ENCODE data around the gene NUMB.

Gene NUMB

DNA sequence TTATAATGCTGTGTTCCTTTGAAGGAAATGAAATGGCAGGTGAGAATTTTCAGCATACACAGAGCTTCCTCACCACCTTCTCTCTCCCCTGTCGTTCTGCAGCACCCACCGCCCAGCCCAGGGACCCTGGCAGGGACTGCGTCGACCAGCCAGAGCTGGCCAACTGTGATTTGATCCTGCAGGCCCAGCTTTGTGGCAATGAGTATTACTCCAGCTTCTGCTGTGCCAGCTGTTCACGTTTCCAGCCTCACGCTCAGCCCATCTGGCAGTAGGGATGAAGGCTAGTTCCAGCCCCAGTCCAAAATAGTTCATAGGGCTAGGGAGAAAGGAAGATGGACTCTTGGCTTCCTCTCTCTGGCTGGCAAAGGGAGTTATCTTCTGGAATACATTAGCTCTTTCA is 186.0 kb downstream of the NUMB start:
- no peak for DNase-seq (ENCODE audit: low spot score)
- ChIA-PET CTCF (interaction anchor here (0.6 kb wide), 3 partner anchors 23 to 733 kb away, joined by 3 to 5 read pairs (median 4); no protein-coding TSS in a partner anchor), POLR2A (ENCODE audit: low non-redundant PET) (no interaction called here)

DNA sequence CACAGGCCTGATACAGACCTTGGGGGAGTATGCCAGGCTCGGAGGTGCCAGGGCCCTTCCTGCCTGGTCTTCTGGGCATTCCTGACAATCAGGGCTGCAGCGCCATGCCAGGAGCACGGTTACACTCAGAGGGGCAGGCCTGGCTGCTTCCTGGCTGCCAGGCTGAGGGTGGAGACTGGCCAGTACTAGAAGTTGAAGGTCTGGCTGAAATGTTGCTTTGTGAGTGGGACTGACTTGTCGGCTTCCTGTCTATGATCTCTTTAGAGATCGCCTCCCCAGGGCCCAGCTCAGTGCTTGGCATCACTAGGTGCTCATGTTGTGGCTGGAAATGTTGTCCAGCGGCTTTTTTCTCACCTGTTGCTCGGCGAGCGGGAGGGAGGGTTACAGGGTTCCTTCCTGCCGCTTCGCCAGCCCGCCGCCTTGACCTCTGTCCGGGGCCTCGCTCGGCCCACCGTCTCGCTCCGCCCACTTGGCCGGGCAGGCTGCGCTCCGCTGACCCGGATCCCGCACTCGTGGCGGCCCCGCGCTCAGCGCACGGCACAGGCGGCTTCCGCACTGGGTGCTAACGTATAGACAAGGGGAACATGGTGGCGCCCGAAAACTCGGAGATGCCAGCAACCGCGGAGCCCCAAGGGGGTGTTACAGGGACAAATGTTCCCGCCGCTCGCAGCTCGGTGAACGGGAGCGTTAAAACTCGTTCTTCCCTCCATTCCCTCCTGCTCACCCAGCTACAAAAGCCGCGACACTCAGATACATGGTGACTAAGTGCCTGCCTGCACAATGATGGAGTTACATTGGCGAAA is 188.4 kb downstream of the NUMB start:
- POLR2A ChIA-PET (ENCODE audit: low non-redundant PET), result no interaction called here
- no peak for DNase-seq (ENCODE audit: low spot score)
- TF ChIP-seq, protein P1, sequence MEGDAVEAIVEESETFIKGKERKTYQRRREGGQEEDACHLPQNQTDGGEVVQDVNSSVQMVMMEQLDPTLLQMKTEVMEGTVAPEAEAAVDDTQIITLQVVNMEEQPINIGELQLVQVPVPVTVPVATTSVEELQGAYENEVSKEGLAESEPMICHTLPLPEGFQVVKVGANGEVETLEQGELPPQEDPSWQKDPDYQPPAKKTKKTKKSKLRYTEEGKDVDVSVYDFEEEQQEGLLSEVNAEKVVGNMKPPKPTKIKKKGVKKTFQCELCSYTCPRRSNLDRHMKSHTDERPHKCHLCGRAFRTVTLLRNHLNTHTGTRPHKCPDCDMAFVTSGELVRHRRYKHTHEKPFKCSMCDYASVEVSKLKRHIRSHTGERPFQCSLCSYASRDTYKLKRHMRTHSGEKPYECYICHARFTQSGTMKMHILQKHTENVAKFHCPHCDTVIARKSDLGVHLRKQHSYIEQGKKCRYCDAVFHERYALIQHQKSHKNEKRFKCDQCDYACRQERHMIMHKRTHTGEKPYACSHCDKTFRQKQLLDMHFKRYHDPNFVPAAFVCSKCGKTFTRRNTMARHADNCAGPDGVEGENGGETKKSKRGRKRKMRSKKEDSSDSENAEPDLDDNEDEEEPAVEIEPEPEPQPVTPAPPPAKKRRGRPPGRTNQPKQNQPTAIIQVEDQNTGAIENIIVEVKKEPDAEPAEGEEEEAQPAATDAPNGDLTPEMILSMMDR (conservative IDR thresholded peaks at IDR 0.05; ENCODE audit: low read depth), result no peak
- CTCF ChIA-PET, result no interaction called here
- 0 out of 2 replicates have a peak overlapping the region, but pooled peaks have one; percentile 20 for H3K27ac ChIP-seq

More for the DNA sequence above, 186.0 kb downstream of the NUMB start:
- H3K27ac ChIP-seq, result no peak overlapping the region
- TF ChIP-seq, protein P1 (conservative IDR thresholded peaks at IDR 0.05; ENCODE audit: low read depth), result no peak

DNA sequence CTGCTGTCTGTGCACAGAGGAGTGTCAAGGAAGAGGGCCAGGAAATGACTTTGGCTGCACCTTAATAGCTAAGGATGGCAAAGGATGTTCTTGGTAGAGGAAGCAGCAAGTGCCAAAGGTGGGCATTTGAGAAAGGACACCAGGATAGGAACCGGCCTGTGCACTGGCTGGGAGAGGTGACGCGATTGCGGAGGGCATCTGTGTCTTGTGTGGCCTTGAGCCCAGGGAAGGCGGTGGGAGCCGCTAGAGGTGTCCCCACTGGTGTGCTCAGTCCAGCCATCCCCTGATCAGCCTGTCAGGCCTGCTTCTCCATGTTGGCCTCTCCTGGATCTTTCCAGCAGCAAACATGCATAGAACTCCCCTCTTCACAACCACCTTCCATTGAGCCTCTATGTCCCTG is 190.9 kb downstream of the NUMB start:
- CTCF ChIA-PET, result no interaction called here
- H3K27ac ChIP-seq, result no peak overlapping the region
- POLR2A ChIA-PET (ENCODE audit: low non-redundant PET), result no interaction called here
- TF ChIP-seq, protein P1 (conservative IDR thresholded peaks at IDR 0.05; ENCODE audit: low read depth), result no peak
- no peak for DNase-seq (ENCODE audit: low spot score)

DNA sequence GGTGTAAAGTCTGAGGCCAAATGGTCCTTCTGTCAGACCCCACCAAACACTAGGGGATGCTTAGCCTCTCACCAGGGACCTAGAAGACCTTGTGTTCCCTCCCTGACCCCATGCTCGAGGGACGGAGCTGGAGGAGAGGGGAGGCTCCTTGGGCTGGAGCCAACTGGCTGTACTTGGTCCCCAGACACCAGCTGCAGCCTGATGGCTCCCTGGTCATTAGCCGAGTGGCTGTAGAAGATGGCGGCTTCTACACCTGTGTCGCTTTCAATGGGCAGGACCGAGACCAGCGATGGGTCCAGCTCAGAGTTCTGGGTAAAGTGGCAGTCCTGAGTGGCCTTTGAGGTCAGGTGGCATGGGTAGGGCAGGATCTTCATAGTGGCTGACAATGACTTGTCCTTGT is 192.0 kb downstream of the NUMB start:
- no peak overlapping the region for H3K27ac ChIP-seq
- POLR2A ChIA-PET (ENCODE audit: low non-redundant PET), result no interaction called here
- DNase-seq (ENCODE audit: low spot score), result no peak
- CTCF ChIA-PET, result no interaction called here
- TF ChIP-seq, protein P1 (conservative IDR thresholded peaks at IDR 0.05; ENCODE audit: low read depth), result no peak

DNA sequence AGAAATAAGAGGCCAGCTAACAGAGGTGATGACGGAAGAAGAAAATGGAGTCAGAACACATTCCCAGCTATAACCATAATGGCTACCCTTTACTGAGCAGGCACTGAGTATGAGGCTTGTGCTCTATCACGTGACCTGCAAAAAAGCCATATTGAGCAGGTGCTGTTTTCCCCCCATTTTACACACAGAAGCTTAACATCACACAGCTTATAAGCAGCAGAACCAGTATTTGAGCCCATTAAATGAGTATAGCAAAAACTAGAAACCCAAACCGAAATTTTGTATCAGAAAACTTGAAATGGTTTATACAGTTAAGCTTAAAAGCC is 192.7 kb downstream of the NUMB start:
- ChIA-PET POLR2A (ENCODE audit: low non-redundant PET) (no interaction called here), CTCF (interaction anchor here (0.6 kb wide), 1 partner anchor 262 kb away, joined by 4 read pairs; no protein-coding TSS in a partner anchor)
- no peak for DNase-seq (ENCODE audit: low spot score)
- H3K27ac ChIP-seq, result no peak overlapping the region
- TF ChIP-seq, protein P1 (conservative IDR thresholded peaks at IDR 0.05; ENCODE audit: low read depth), result no peak

DNA sequence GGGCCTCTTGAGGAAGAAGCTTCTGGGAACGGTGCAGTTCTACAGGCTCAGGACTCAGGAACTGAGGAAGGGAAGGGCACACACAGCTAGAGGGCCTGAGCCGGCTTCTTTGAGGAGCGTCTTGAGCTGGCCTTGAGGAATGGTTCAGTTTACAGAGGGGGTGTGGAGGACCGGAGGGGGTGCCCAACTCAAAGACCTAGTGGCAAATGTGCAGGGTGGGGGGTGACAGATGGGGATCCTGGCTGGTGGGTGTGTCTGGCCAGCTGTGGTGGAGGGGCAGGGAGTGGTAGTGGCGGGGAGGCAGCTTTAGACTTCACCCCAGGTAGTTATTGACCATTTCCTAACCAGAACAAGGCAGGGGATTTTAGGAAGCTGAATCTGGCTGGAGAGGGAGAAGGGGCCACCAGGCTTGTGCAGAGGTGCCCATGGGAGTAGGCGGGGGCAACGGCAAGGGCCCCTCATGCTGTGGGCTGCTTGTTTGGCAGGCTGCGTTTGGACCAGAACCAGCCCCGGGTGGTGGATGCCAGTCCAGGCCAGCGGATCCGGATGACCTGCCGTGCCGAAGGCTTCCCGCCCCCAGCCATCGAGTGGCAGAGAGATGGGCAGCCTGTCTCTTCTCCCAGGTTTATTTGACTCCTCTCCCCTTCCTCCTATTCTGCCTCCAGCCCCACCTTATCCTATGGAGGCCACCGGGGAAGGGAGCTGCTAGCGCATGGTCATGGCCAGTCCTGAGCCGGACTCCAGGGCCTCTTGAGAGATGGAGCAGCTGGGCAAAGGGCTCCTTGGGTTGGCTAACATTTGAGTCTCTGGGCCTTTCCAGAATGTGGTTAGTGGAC is 193.2 kb downstream of the NUMB start:
- CTCF ChIA-PET, result interaction anchor here (0.5 to 0.6 kb wide), 2 partner anchors 36 to 262 kb away, joined by 3 to 4 read pairs; no protein-coding TSS in a partner anchor
- TF ChIP-seq, protein P1 (conservative IDR thresholded peaks at IDR 0.05; ENCODE audit: low read depth), result no peak
- H3K27ac ChIP-seq, result no peak overlapping the region
- POLR2A ChIA-PET (ENCODE audit: low non-redundant PET), result no interaction called here
- no peak for DNase-seq (ENCODE audit: low spot score)
